A673 (cell line): ENCODE data around the gene XIRP2. TPM values are rescaled to one million over a fixed set of nuclear protein-coding genes. Genes with fewer than 3 reads are reported as not detected.

Experiments
- BruUV-seq: library from RNA; stranded (reverse); fragments of 400-500 nt; replicated peaks from 2 replicates; lab custom pipeline; 2021; lab: Mats Ljungman, UMichigan
- CTCF ChIA-PET: fragments of 300-600 bp; sonication (Branson Sonifier 250); formaldehyde crosslinking; loops from one replicate; lab custom pipeline; 2022; ENCODE audit warnings: antibody characterized with exemption; lab: Charles Lee
- POLR2A ChIA-PET: fragments of 300-600 bp; sonication (Branson Sonifier 250); formaldehyde crosslinking; loops from one replicate; lab custom pipeline; 2022; ENCODE audit warnings: antibody characterized with exemption; ENCODE audit not compliant: low non-redundant PET; lab: Charles Lee
- DNase-seq: peaks from one replicate; pipeline ENCODE4 v3.0.0-alpha.2; 2015; ENCODE audit warnings: low spot score
- H3K27ac ChIP-seq: fragments of 200-600 bp; sonication (generic); 2 replicates; pipeline ENCODE4 v1.5.1; 2016; ENCODE audit warnings: mixed run types, low read depth, mild to moderate bottlenecking, mixed read lengths, antibody characterized with exemption, low read length; ENCODE audit not compliant: poor library complexity, severe bottlenecking
- H3K27me3 ChIP-seq: fragments of 200-600 bp; sonication (generic); replicated peaks from 2 replicates; pipeline ENCODE4 v1.6.1; 2017; ENCODE audit warnings: mixed run types, low read depth, mild to moderate bottlenecking, mixed read lengths, antibody characterized with exemption, low read length; ENCODE audit not compliant: insufficient read depth, poor library complexity
- H3K36me3 ChIP-seq: fragments of 200-600 bp; sonication (generic); 2 replicates; pipeline ENCODE4 v1.6.1; 2016; ENCODE audit warnings: mixed run types, mild to moderate bottlenecking, mixed read lengths, antibody characterized with exemption, low read length; ENCODE audit not compliant: insufficient read depth, poor library complexity, severe bottlenecking
- H3K4me1 ChIP-seq: fragments of 200-600 bp; sonication (generic); 2 replicates; pipeline ENCODE4 v1.6.1; 2017; ENCODE audit warnings: mixed run types, mild to moderate bottlenecking, mixed read lengths, antibody characterized with exemption, low read length; ENCODE audit not compliant: insufficient read depth, poor library complexity, severe bottlenecking
- H3K4me3 ChIP-seq: fragments of 200-600 bp; sonication (generic); 2 replicates; pipeline ENCODE4 v1.5.1; 2016; ENCODE audit warnings: low read depth, mixed run types, mild to moderate bottlenecking, mixed read lengths, low read length; ENCODE audit not compliant: poor library complexity, severe bottlenecking
- H3K9me3 ChIP-seq: fragments of 200-600 bp; sonication (generic); 2 replicates; pipeline ENCODE4 v1.6.1; 2016; ENCODE audit warnings: mixed run types, low read depth, mild to moderate bottlenecking, mixed read lengths, antibody characterized with exemption, low read length; ENCODE audit not compliant: poor library complexity, severe bottlenecking
- CTCF ChIP-seq: fragments of 300-800, 200-600 bp; sonication (generic); conservative IDR thresholded peaks from 2 replicates; pipeline ENCODE4 v1.5.1; 2017; ENCODE audit warnings: low read depth, mild to moderate bottlenecking, antibody characterized with exemption, low read length, moderate library complexity, mixed read lengths
- EZH2 ChIP-seq: fragments of 200-600 bp; sonication (generic); IDR thresholded peaks from 2 replicates; pipeline ENCODE4 v1.6.1; 2017; ENCODE audit warnings: borderline replicate concordance, low read depth, mild to moderate bottlenecking, mixed read lengths, antibody characterized with exemption, low read length; ENCODE audit not compliant: poor library complexity, severe bottlenecking
- intact Hi-C: fragments of 100-400 bp; cut with micrococcal nuclease; formaldehyde crosslinking; loops from one replicate; pipeline ENCODE4 v1.10.0; 2022; ENCODE audit not compliant: unreplicated experiment
- total RNA-seq: library from RNA; stranded (reverse); gene quantifications from 2 replicates; pipeline ENCODE4 v1.2.3, GENCODE V29; 2021

The XIRP2 gene
- total RNA-seq, 1 experiment from 2014 or later, result 0.04 TPM

GRCh38 chr2:167142554-167142953 is 254.3 kb downstream of the XIRP2 start:
- POLR2A ChIA-PET, result no interaction called here

GRCh38 chr2:167144179-167144898 is 256.1 kb downstream of the XIRP2 start:
- Histone ChIP-seq H3K36me3 (no peaks in the 10 kb centered on the region), H3K27ac (no peak overlapping the region), H3K4me1 (no peaks in the 10 kb centered on the region), H3K9me3 (no peaks in the 10 kb centered on the region), H3K27me3 (no peaks in the 10 kb centered on the region), H3K4me3 (no peak overlapping the region)
- CTCF ChIA-PET, result no interaction called here
- DNase-seq, result no peak
- BruUV-seq, result no TSS peak
- TF ChIP-seq EZH2, result no peak
- no peak for TF ChIP-seq CTCF
- intact Hi-C loops, result no loop called here
- POLR2A ChIA-PET, result no interaction called here

More at GRCh38 chr2:167142554-167142953, 254.3 kb downstream of the XIRP2 start:
- no TSS peak for BruUV-seq
- intact Hi-C loops, result no loop called here
- Histone ChIP-seq H3K9me3 (no peaks in the 10 kb centered on the region), H3K4me3 (no peak overlapping the region), H3K36me3 (no peaks in the 10 kb centered on the region), H3K27me3 (no peaks in the 10 kb centered on the region), H3K27ac (no peak overlapping the region), H3K4me1 (peaks cover under 1% of the 10 kb centered on the region)
- CTCF ChIA-PET, result no interaction called here
- TF ChIP-seq EZH2 (no peak), CTCF (no peak)
- DNase-seq, result no peak

- ChIA-PET POLR2A (no interaction called here), CTCF (no interaction called here)
- intact Hi-C loops, result no loop called here
- Histone ChIP-seq H3K4me3 (no peak overlapping the region), H3K9me3 (no peaks in the 10 kb centered on the region), H3K27ac (no peak overlapping the region), H3K4me1 (no peaks in the 10 kb centered on the region), H3K27me3 (no peaks in the 10 kb centered on the region), H3K36me3 (no peaks in the 10 kb centered on the region)
- no TSS peak for BruUV-seq
- no peak for DNase-seq
- TF ChIP-seq CTCF (no peak), EZH2 (no peak)
Observed at GRCh38 chr2:167147271-167147941, 259.1 kb downstream of the XIRP2 start.
